B cell (primary cell): ENCODE results near the gene BRF1. TPM values are rescaled to one million over a fixed set of nuclear protein-coding genes. Genes with fewer than 3 reads are reported as not detected.

Experiments
- ATAC-seq: fragments of 200-7000 bp; cut with Tn5 transposase; one replicate; pipeline ENCODE4 v1.10.0; 2021; ENCODE audit warnings: low read depth, mild to moderate bottlenecking, moderate number of reproducible peaks, moderate library complexity
- CTCF ChIA-PET: fragments of 350-600 bp; sonication (Branson Sonifier 250); formaldehyde crosslinking; loops from one replicate; lab custom pipeline; 2021; ENCODE audit warnings: antibody characterized with exemption, inconsistent platforms; lab: Charles Lee
- POLR2A ChIA-PET: fragments of 350-600 bp; sonication (Branson Sonifier 250); formaldehyde crosslinking; loops from one replicate; lab custom pipeline; 2021; ENCODE audit warnings: antibody characterized with exemption; lab: Charles Lee
- DNase-seq: peaks from one replicate; pipeline ENCODE4 v3.0.0; 2013
- H2AFZ ChIP-seq: 2 replicates; pipeline ENCODE4 v1.6.1; 2012; ENCODE audit warnings: mild to moderate bottlenecking, low read depth, low read length; ENCODE audit not compliant: insufficient read depth, poor library complexity, severe bottlenecking
- H3K27ac ChIP-seq, 2 donors: 1 replicate in 1 of 2; 2 replicates in 1 of 2; pipeline ENCODE4 v1.5.1; 2012 to 2013; ENCODE audit warnings: low read length in 2 of 2, mild to moderate bottlenecking in 2 of 2, moderate library complexity in 1 of 2
- H3K27me3 ChIP-seq, 4 experiments: fragments of 200-600 bp in 1 of 4; sonication (generic) in 1 of 4; replicated peaks in 1 of 4; 1 replicate in 2 of 4; 2 replicates in 2 of 4; pipeline versions ENCODE4 v1.6.1 to v1.7.0; 2013 to 2016; ENCODE audit warnings: low read length in 3 of 4, mild to moderate bottlenecking in 2 of 4, mixed read lengths in 1 of 4, moderate library complexity in 1 of 4; ENCODE audit not compliant: insufficient read depth in 4 of 4, control insufficient read depth in 3 of 4; ENCODE audit errors: control extremely low read depth in 1 of 4
- H3K36me3 ChIP-seq, 2 experiments: replicated peaks in 1 of 2; 1 replicate in 1 of 2; 2 replicates in 1 of 2; pipeline versions ENCODE4 v1.6.1 to v1.7.1; 2013; ENCODE audit warnings: low read length in 1 of 2; ENCODE audit not compliant: insufficient read depth in 2 of 2, control insufficient read depth in 1 of 2; ENCODE audit errors: control extremely low read depth in 1 of 2, extremely low read depth in 1 of 2
- H3K4me1 ChIP-seq, 2 donors: fragments of 200-600 bp in 1 of 2; sonication (generic) in 1 of 2; 1 replicate in 1 of 2; 2 replicates in 1 of 2; pipeline versions ENCODE4 v1.5.1 to v1.6.1; 2013 to 2017; ENCODE audit warnings: low read length in 2 of 2; ENCODE audit not compliant: control insufficient read depth in 2 of 2, insufficient read depth in 2 of 2
- H3K4me2 ChIP-seq: replicated peaks from 2 replicates; pipeline ENCODE3; 2012; ENCODE audit warnings: mild to moderate bottlenecking, low read depth, low read length; ENCODE audit not compliant: poor library complexity, severe bottlenecking
- H3K4me3 ChIP-seq, 5 experiments: fragments of 200-600 bp in 1 of 5; sonication (generic) in 1 of 5; 1 replicate in 3 of 5; 2 replicates in 2 of 5; pipeline versions ENCODE4 v1.5.1 to v1.7.0; 2011 to 2016; ENCODE audit warnings: low read length in 4 of 5, mild to moderate bottlenecking in 4 of 5, low read depth in 2 of 5, control low read depth in 1 of 5, moderate library complexity in 1 of 5; ENCODE audit not compliant: insufficient read depth in 1 of 5; ENCODE audit errors: control extremely low read depth in 1 of 5, extremely low read depth in 1 of 5
- H3K79me2 ChIP-seq: fragments of 200-600 bp; sonication (generic); one replicate; pipeline ENCODE4 v1.6.0; 2016; ENCODE audit warnings: low read length; ENCODE audit not compliant: control insufficient read depth, insufficient read depth
- H3K9ac ChIP-seq: fragments of 200-600 bp; sonication (generic); 2 replicates; pipeline ENCODE4 v1.6.1; 2017; ENCODE audit warnings: mild to moderate bottlenecking, low read length, moderate library complexity
- H3K9me3 ChIP-seq, 3 donors: one replicate each; pipeline versions ENCODE4 v1.6.1 to v1.7.1; 2013; ENCODE audit warnings: low read length in 2 of 3; ENCODE audit not compliant: control insufficient read depth in 2 of 3, insufficient read depth in 1 of 3; ENCODE audit errors: control extremely low read depth in 1 of 3
- H4K20me1 ChIP-seq: 2 replicates; pipeline ENCODE4 v1.6.0; 2012; ENCODE audit warnings: mild to moderate bottlenecking, low read length; ENCODE audit not compliant: insufficient read depth, control insufficient read depth, poor library complexity, severe bottlenecking
- H3K27ac Mint-ChIP-seq: one replicate; pipeline ENCODE4 v1.8.0; 2021; ENCODE audit warnings: mixed read lengths
- H3K27me3 Mint-ChIP-seq: one replicate; pipeline ENCODE4 v1.8.0; 2021; ENCODE audit warnings: mixed read lengths
- H3K4me1 Mint-ChIP-seq: one replicate; pipeline ENCODE4 v1.8.0; 2021; ENCODE audit warnings: mixed read lengths
- H3K4me3 Mint-ChIP-seq: one replicate; pipeline ENCODE4 v1.8.0; 2021; ENCODE audit warnings: mixed read lengths
- H3K9me3 Mint-ChIP-seq: one replicate; pipeline ENCODE4 v1.8.0; 2022; ENCODE audit warnings: mixed read lengths; ENCODE audit not compliant: insufficient read depth
- CTCF ChIP-seq: fragments of 200-600 bp; IDR thresholded peaks from one replicate; pipeline ENCODE4 v1.8.0; 2022; ENCODE audit warnings: antibody characterized with exemption, mild to moderate bottlenecking
- EZH2 ChIP-seq: IDR thresholded peaks from 2 replicates; pipeline ENCODE4 v1.6.1; 2012; ENCODE audit warnings: borderline replicate concordance, low read depth, mild to moderate bottlenecking, moderate library complexity, low read length; ENCODE audit not compliant: insufficient read depth, poor library complexity, severe bottlenecking
- WGBS: methylation state at CpG from one replicate; pipeline ENCODE4 v1.1.5; 2013; ENCODE audit warnings: missing lambda C conversion rate; ENCODE audit not compliant: insufficient coverage; 5-methylcytosine and 5-hydroxymethylcytosine counted together
- intact Hi-C: fragments of 100-400 bp; cut with micrococcal nuclease; formaldehyde crosslinking; loops from one replicate; pipeline ENCODE4 v1.10.0; 2022
- polyA plus RNA-seq: library from polyadenylated mRNA; depleted of rRNA; stranded (reverse); fragments of >200 nt; gene quantifications from 2 replicates; pipeline ENCODE4 v1.2.3, GENCODE V29; 2012
- total RNA-seq, 2 donors: library from RNA; stranded (reverse); fragments of 120-200 nt in 1 of 2; gene quantifications; 1 replicate in 1 of 2; 2 replicates in 1 of 2; pipeline versions ENCODE4 v1.2.3 to v1.2.4, GENCODE V29; 2013 to 2022

BRF1 gene
- total and polyA plus RNA-seq, 2 donors (not counting 1 experiment from before 2014, with no cell fraction given), result 24.5 to 55.8 TPM

GRCh38 chr14:105315211-105315721 is 14.5 kb upstream of the BRF1 start:
- peak overlapping the region; percentile 69 for H3K9ac ChIP-seq
- H3K27me3 ChIP-seq, result no peaks in the 10 kb centered on the region
- Mint-ChIP-seq H3K27ac (peak overlapping the region; percentile 94), H3K4me1 (peaks cover 11% of the 10 kb centered on the region), H3K4me3 (peak overlapping the region; percentile 93), H3K9me3 (no peaks in the 10 kb centered on the region), H3K27me3 (no peaks in the 10 kb centered on the region)
- POLR2A ChIA-PET, result interaction anchor here (1.0 to 2.3 kb wide), 2 partner anchors 14 to 67 kb away, joined by 3 to 25 read pairs; partner anchors contain the start of genes BRF1 and BTBD6
- WGBS, result 1% methylated on average over 54 of the region's 54 CpGs
- TF ChIP-seq EZH2 (no peak), CTCF (no peak)
- DNase-seq (peak; percentile 79), ATAC-seq (peak; percentile 2)
- H2AFZ ChIP-seq, result peak overlapping the region; percentile 53
- peak overlapping the region; percentile 5 to 67 (median 49) for H3K4me3 ChIP-seq
- no peaks in the 10 kb centered on the region for H3K9me3 ChIP-seq
- H3K27ac ChIP-seq, result no peak overlapping the region
- H3K79me2 ChIP-seq, result peaks cover 8% of the 10 kb centered on the region
- peaks cover 13 to 22% of the 10 kb centered on the region in 2 donors for H3K4me1 ChIP-seq
- H3K36me3 ChIP-seq, result no peaks in the 10 kb centered on the region
- H3K4me2 ChIP-seq, result peak overlapping the region; percentile 98
- intact Hi-C loops, result no loop called here
- CTCF ChIA-PET, result interaction anchor here (0.9 to 2.1 kb wide), 2 partner anchors 14 to 67 kb away, joined by 3 to 12 read pairs; partner anchors contain the start of genes BRF1 and BTBD6
- H4K20me1 ChIP-seq, result peaks cover 19% of the 10 kb centered on the region
